HG02973 (cell line): Measurements from ENCODE around the gene CHN1.

Experiments used
- ATAC-seq: cut with Tn5 transposase; IDR thresholded peaks from one replicate; pipeline ENCODE4 v1.9.1; 2021; ENCODE audit warnings: moderate library complexity; ENCODE audit not compliant: unreplicated experiment

Gene CHN1

DNA sequence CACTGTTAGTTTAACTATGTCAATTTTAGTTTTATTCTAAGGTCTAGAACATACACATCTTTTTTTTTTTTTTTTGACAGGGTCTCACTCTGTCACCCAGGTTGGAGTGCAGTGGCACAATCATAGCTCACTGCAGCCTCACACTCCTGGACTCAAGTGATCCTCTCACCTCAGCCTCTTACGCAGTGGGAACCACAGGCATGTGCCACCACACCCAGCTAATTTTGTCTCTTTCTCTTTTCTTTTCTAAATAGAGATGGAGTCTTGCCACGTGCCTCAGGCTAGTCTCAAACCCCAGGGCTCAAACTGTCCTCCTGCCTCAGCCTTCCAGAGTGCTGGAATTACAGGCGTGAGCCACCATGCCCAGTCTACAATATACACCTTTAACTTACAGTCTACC lies 171.4 kb downstream of the CHN1 start:
- no peak for ATAC-seq

DNA sequence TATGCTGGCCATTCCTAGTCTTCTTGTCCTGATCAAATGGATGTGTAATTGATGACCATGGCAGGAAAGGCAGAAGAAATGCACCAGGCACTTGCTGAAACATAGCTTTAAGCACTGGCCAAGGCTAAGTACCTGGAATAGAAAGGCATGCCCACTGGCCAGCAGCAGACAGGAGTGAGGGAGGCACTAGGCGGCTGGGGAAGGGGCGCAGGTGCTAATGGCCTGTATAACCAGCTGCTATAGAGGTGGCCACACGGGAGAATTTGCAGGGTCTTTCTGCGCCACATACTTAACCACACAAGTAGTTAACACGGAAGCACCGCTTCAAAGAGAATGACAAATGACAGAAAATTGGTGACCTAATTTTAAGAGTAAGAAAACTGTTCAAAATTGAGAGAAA lies 174.6 kb downstream of the CHN1 start:
- no peak for ATAC-seq

DNA sequence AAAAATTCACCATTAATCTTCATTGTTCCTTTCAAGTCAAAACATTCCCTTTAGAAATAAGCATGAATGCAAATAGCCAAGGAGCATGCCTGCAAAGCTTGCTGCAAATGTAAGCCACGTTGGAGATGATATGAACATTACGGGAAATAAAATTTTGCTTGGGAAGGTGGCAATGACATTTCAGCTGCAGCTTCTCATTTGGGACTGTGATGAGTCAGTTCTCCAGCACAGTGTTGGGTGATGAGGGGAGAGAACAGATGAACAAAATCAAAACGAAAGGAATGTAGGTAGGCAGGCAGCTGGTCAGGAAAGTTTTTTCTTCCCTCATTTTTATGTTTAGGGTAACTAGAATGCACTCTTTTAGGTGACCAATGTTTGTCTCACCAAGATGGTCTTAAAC lies 175.6 kb downstream of the CHN1 start:
- no peak for ATAC-seq

DNA sequence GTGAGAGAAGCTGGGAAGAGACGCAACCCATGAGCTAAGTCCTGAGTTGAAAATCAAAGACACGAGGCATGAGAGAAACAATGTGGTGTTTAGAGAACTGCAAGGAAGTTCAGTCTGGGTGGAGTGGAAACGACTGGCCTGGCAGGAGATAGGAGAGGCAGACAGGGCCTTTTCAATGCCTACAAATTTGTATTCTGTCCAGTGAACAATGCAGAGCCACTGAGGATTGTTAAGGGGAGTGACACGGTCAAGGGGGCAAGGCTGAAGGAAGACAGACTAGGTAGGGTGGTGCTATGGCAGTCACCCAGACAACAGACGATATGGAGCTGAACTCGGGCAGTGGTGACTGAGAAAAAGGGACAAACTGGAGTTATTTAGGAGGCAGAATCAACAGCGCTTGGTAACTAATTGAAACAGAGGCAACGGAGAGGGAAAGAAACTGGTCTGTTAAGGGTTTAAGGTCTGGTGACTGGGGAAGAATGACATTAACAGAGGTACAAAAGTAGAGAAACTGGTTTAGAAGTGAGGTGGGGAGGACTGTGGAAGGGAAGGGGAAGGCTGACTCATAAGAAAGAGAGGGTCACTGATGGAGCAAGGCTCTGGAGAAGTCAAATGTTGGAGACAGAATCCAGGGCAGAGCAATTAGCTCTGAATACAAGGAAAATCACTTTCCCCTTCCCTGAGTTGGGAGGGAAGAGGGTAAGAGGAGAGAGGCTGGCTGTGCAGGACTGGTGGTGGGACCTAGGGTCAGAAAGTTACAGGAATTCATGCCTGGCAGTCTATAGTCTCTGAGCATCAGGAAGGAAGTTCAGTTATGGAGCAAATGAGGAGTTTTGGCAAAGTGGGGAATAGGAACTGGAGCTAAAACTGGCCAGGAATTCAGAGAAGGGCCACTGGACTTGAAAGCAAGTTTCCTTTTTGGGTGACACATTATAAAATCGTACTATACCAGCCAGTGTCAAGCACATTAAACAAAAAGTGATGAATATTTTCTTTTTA lies 177.5 kb downstream of the CHN1 start:
- ATAC-seq = no peak

DNA sequence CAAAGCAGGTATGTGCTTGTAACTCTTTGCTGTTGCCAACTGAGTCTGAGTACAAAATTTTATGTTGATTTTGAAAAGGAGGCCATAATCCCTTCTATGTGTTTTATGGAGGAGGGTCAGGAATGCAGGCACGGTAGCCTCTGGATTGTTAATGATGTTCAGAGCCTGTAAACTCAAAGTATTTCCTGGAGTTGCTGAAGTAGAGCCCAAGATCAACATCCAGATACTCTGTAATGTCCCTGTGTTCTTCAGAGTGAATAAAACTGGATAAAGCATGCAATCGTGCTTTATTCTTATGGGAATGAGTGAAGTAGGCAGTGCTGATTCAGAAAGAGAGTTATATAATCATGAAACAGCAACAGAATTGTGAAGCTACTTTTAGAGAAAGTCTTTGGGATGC lies 179.1 kb downstream of the CHN1 start:
- ATAC-seq = no peak

DNA sequence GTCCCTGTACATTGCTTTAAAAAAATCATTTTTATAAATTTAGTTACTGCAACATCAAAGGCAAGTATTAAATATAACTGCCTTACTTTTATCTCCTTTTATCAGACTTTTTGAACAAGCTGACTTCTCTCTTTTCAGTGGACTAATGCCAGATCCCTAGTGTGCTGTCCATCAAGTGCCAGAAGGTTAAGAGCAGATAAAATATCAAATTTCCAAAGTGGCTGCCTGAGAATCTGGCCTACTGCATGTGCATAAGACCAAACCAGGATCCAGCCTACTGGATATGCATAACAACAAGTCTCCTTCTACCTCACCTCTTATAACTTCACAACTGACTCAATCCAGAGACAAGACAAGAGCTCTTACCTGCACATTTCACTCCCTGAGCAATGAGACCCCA lies 181.1 kb downstream of the CHN1 start:
- ATAC-seq = no peak

DNA sequence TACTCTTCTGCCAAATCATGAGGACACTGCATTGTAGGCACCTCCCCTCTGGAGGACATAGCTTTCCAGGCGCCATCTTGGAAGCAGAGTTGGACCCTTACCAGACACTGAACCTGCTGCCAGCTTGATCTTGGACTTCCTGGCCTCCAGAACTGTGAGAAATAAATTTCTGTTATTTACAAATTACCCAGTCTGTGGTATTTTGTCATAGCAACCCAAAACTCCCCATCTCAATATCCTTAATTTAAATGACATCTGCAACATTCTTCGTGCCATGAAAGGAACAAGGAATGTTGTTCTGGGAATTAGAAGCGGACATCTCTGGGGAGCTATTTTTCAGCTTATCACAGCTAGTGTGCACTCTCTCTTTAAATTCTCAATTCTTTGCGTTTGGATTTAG lies 183.6 kb downstream of the CHN1 start:
- no peak for ATAC-seq

DNA sequence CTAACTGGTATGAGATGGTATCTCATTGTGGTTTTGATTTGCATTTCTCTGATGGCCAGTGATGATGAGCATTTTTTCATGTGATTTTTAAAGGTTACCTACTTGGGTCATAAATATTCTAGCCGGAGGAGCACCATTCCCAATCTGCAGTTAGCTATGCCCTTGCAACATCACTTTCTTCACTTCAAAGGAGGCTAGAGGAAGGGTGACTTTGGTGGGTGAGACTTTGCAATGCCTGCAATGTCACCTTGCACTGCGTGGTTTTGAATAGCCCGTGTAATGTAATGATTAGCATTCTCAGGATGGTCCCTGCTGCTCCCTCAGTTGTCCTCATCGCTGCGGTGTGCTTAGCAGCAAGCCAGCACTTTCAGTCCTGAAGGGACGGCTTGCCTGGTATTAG lies 184.8 kb downstream of the CHN1 start:
- no peak for ATAC-seq

DNA sequence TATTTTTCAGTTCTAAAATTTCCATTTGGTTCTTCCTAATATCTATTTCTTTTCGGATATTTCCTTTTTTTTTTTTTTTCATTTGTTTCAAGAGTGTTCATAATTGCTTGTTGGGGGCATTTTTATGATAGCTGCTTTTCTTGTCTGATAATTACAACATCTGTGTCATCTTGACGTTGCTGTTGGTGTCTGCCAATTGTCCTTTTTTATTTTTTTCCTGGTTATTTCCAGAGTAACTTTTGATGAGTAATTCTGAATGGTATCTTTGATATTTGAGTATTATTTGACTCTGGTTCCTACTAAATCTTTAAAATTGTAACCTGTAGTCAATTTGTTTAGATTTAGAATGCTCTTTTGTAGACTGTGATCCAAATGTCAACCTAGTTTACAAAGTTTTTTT lies 189.7 kb downstream of the CHN1 start:
- no peak for ATAC-seq

DNA sequence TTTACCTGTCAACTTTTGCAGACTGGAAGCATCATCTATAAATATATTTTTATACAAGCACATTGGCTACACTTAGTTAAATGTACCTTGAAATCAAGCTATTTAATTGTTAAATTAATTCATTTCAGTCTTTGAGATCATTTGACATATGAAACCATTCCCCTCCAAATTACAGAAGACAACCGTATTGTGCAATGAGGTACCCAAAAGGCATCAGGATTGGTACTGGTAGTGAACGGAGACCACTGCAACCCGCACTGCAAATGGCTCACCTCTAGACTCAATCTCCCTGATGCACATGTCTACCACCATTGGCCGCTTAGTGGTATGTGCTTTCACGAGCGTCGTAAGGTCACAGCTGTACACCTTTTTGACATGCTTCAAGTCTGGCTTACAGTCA lies 193.1 kb downstream of the CHN1 start:
- ATAC-seq = no peak

DNA sequence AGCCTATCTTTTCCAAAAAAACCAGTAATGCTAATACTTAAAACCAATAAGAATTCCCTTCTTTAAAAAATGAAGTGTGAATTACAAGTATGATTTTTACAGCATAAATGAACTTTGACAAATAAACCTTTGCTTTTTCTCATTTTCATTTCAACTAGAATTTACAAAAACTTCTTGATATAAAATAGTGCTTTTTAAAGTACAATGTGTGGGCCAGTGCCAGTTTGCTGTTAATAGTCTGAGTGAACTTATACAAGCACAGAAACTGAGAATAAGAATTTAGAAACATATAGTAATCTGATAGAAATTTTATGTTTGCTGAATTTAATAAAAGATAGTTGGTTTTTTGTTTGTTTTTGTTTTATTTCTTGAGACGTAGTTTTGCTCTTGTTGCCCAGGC lies 197.2 kb downstream of the CHN1 start:
- no peak for ATAC-seq

DNA sequence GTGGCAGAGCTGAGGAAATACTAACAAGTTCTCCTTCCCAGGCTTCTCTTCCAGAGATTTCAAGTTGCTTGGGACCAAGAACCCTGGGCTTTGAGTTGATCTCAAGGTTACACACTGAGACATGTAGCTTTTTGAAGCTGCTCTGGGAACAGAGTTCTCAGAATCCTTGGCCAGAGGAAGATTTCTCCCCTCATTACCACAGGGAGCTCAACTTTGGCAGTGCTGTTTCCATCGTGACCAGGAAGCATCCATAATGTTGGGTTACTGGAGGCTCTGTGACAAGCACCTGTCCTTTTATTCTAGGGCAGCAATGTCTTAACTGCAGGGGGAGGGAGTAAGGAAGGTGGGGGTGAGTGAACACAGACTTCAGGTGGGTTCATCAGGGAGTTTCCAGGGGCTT lies 199.4 kb downstream of the CHN1 start:
- no peak for ATAC-seq

DNA sequence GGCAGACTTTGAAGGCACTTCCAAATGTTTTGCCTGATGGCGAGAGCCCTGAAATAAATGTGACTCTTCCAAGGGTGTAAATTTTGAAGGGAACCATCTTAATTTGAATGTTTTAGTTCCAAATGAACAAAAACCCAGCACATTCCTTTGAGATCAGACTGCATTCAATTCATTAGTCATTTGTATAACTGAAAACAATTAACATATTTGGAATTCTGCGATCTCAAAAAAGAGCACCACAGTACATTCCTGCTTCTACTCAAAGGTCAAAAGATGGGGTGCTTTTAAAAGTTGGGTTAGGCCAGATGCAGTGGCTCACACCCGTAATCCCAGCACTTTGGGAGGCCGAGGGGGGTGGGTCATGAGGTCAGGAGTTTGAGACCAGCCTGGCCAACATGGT lies 202.7 kb downstream of the CHN1 start:
- no peak for ATAC-seq

DNA sequence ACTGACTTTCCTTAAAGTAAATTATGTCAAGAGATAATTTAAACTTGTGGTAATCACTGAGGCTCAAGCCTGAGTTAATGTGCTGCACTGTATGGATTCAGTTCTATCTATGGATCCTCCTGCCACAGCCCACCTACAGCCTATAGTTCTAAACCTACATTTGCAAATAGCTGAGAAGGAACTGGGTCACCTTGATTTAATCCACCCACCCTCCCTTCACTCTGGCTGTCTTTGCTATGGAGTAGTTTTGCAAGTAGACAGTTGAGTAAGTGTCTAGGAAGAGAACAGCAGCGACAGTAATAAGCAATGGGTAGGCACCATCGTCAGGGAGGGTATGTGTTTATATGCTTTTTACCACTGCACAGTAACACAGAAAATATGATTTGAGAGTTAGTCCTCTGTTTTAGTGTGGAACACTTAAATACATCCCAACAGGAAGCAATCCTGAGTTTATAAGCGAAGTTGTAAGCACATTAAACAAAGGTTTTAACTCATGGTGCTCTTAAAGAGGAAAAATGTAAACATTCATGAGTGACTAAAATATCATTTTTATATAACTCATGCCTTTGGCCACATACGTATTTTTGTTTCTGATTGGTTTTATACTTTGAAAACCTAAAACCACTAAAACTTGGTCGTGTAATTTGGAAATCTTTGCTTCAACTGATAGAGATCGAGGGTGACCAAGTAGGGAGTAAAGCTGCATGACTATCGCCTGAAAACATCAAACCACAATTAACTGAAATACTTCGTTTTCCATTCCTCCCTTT lies 204.6 kb downstream of the CHN1 start:
- no peak for ATAC-seq

DNA sequence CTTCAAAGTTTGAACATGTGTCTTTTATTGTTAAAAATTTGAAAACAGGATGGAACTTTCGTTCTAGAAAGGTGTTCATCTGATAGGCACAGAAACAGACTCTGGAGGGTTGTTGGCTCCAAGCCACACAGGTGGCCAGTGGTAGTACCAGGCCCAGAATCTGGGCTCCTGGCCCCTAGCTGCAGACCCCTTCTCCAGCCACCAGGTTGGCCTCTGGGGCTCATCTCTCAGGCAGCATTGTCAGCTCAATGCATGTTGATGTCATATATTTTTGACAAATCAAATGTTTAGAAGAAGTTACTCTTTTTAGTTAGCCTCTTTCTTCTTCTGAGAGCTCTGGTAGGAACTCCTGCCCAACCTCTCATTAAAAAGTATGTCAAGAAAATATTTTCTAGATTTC lies 206.4 kb downstream of the CHN1 start:
- no peak for ATAC-seq

DNA sequence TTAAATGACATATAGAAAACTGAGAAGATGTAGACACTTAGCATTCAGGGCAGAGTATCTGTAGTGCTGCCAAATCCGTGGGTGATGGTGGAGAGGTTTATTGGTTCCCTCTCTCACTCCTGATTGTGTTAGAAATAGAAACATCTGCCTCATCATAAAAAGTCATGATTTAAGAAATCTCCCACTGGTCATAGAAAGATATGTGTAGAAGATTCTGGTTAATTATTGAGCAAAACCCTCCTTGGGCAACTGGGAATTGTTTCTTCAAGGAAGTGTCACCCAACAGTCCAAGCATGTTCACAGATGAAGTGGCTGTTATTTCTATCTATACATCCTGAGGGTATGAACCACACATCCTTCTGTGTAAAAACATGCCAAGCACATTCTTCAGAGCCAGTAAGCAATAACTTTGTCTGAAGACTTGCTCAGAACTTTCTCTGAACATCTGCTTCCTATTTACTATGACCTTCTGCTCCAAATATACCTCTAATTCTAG lies 207.4 kb downstream of the CHN1 start:
- ATAC-seq = no peak

DNA sequence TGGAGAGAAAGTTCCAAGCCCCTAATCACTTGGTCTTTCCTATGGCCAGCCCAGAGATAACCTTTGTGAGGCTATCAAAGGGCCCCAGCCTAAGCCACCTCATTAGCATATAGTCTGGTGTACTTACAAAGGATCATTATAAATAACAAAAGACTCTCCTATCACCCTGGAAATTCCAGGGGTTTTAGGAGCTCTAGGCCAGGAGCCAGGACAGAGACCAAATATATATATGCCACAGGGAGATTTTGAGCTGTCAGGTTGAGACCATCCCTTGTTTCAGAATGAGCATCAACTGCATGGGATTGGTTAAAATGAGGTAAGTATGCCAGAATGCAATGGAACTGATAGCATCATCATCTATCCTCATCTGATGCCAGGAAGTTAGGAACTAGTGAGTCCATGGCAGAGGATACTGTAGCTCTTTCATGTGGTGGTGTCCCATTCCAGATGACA lies 208.8 kb downstream of the CHN1 start:
- no peak for ATAC-seq

DNA sequence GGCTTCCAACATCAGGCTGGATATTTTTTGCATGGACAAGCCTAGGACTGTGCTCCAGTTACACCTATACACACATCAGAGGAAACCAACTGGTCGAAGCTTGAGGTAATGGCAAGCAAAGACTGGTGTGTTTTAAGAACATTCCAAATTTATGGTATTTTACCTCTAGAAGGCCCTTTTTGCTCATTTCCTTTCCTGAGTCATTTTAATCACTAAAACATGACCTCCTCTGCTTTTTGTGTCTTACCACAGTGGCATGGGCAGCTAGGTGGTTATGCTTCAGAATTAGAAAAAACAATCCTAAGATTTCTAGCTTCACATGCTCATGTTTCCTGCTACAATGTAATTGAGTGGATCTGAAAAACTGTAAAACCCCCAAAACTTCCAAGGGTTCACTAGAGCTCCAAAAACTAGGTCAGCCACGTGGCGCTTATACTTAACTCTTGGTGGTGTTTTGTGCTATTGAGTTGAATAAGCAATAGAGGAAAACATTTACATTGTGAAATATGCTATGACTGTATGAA lies 210.3 kb downstream of the CHN1 start:
- ATAC-seq = no peak

DNA sequence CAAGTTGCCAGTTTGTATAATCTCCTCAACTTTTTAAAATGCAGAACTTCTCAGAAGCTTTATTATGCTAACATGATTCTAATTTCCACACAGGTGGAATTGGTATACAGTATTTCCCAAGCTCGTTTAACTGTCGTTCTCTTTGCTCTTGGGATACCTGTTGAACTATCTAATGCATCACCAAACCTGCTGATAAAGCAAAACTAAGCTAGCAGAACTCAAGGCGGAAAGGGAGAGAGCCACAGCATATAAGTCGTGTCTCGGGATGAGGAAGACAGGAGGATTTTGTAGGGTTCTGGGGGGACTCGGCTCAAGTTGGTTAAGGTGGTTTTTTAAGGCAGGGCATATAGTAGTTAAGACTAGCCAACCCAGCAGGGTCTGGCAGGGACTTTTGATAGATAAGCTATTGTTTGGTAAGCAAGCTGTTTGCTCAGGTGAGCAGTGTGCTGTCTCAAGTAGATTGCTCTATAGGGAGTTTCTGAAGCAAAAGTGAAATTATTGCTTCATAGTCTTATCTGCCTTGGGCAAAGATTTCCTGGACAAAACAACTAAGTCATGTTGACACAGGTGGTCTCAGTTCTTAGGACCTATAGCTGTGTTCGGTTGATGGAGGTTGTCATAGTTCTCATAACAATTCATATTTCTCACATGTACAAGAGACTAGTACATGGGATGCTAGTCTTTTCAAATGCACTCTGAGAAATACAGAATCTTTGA lies 212.7 kb downstream of the CHN1 start:
- ATAC-seq = no peak

DNA sequence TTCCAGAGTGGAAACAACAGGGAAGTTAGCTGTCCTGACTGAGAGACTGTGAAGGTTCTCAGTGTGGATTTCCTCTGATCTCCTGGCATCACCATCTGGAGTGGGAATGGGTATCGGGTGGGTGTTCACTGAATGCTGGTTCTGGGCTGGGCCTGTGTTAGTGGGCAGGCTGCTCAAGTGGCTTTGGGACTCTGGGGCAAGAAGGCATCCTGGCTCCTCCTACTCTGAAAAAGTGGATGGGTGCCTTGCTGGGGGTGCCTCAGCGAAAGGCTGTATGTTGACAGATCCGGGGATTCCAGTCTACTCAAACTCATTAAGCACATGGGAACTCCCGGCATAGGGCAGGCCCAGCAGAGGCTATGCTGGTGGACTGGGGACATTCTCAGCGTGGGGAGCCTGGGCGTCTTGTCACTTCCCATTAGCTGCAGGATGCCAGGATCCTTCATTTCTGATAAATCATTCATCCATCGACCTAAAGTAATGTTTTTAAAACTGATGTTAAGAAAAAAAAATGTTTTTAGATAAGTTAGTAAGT lies 213.4 kb downstream of the CHN1 start:
- no peak for ATAC-seq

DNA sequence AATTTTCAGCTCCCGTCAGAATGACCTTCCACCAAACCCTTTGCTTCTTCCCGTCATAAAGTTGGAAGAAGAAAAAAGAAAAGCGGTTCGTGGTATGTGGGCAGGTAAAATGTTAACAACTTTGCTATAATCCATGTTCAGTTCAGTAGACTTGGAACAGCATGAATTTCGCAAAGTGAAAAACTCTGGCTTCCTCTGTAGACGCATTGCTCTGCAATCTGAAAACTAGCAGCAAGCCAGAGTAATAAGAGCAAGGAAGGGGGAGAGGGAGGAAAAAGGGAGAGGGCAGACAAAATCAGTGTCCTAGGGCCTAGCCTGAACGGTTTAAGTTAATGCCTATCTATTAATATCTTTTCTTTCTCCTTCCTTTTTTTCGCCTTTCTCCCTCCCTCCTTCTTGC lies 214.2 kb downstream of the CHN1 start:
- no peak for ATAC-seq
